ENCODE results near the gene ARPC1B.

GRCh38 chr7:99389772-99390171 lies 15.2 kb downstream of the ARPC1B start:
- TF ChIP-seq CTCF (conservative IDR thresholded peaks at IDR 0.05; ENCODE audit: low read length) (no peak), EZH2phosphoT487 (IDR thresholded peaks at IDR 0.05; ENCODE audit: borderline replicate concordance) (no peak)
